ENCODE results near the gene PGA5. TPM values are rescaled to one million over a fixed set of nuclear protein-coding genes. Genes with fewer than 3 reads are reported as not detected.
"Not testable (repeated sequence)": the region's sequence is repeated elsewhere in the genome, so short reads cannot be mapped to it uniquely, and the experiment has no call there.

The PGA5 gene
- total RNA-seq, 1 experiment from 2014 or later = not detected

DNA sequence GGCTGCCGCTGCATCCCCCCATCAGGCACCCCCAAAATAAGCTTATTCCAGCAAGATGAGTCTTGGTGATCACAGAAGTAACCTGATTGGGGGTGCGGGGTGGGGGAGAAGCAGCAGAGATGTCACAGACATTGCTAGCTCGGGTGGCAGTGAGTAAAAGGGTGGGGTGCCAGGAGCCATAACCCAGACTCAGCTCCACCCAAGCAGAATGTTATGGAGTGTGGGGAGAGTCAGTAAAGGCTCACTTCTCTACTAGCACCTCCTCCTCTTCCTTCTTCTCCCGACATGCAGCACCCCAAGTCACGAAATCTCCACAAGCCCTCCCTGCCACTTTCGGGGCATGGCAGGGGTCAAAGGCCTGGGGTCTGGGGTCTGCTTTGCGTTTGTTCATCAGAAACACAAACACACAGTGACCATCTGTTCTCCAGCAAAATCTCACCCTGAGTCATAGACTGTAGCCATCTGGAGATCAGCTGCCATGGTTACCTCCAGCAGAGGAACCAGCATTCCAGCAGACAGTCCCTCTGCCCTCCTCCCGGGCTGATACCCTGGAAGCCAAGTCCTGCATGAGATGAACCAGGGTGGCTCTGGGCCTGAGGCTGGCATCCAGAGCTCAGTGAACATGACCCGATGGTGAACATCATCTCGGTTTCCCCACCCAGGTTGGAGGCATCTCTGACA is 4.4 kb downstream of the PGA5 start:
- H3K27me3 Mint-ChIP-seq (ENCODE audit: insufficient read depth, unreplicated experiment) = peaks cover 26% of the 10 kb centered on the region
- H3K4me3 Mint-ChIP-seq (ENCODE audit: unreplicated experiment); intact Hi-C loops (cut with micrococcal nuclease); POLR2A ChIA-PET; DNase-seq (ENCODE audit: unreplicated experiment); CTCF ChIA-PET; H3K36me3 Mint-ChIP-seq (ENCODE audit: insufficient read depth, unreplicated experiment); H3K4me1 Mint-ChIP-seq (ENCODE audit: insufficient read depth, unreplicated experiment); BruUV-seq (replicated peaks); H3K9me3 Mint-ChIP-seq (ENCODE audit: unreplicated experiment); H3K27ac Mint-ChIP-seq (ENCODE audit: low read depth, unreplicated experiment): not testable (repeated sequence)

DNA sequence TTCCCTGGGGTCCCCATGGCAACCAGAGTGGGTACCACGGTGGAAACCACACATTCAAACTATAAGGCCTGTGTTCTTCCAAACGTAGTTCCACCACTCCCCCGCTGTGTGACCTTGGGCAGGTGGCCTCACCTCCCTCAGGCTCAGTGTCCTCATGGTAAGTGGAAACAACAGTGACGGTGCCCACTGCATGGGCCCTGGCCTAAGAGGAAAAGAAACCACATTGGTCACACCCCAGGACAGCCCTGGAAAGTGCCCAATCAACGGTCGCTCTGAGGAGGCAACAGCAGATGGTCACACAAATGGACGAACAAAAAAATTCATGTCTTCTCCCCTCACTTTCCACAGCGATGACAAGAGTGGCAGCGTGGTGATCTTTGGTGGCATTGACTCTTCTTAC is 7.1 kb downstream of the PGA5 start:
- H3K9me3 Mint-ChIP-seq (ENCODE audit: unreplicated experiment); H3K27ac Mint-ChIP-seq (ENCODE audit: low read depth, unreplicated experiment); H3K36me3 Mint-ChIP-seq (ENCODE audit: insufficient read depth, unreplicated experiment); DNase-seq (ENCODE audit: unreplicated experiment); H3K4me1 Mint-ChIP-seq (ENCODE audit: insufficient read depth, unreplicated experiment); CTCF ChIA-PET; BruUV-seq (replicated peaks); intact Hi-C loops (cut with micrococcal nuclease); POLR2A ChIA-PET; H3K4me3 Mint-ChIP-seq (ENCODE audit: unreplicated experiment): not testable (repeated sequence)
- H3K27me3 Mint-ChIP-seq (ENCODE audit: insufficient read depth, unreplicated experiment) = peaks cover 41% of the 10 kb centered on the region

DNA sequence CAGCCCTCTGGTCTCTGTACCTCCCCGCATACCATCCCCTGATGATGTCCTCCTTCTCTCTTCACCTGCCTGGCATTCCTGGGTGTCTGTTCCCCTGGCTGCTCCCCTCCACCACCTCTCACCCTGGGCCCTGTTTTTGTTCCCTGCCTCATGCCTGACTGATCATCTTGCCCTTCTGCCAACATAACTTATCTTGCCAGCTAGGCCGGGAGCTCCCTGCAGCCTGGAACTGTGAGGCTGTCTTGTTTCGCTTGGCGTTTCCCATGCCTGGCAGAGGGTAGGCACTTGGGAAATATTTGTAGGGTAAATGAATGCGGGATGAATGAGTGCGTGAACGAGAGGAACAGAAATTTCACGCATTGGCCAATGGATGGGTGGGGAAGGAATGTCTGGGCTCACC is 8.2 kb downstream of the PGA5 start:
- intact Hi-C loops (cut with micrococcal nuclease); H3K27ac Mint-ChIP-seq (ENCODE audit: low read depth, unreplicated experiment); CTCF ChIA-PET; H3K36me3 Mint-ChIP-seq (ENCODE audit: insufficient read depth, unreplicated experiment); POLR2A ChIA-PET; H3K9me3 Mint-ChIP-seq (ENCODE audit: unreplicated experiment); H3K4me1 Mint-ChIP-seq (ENCODE audit: insufficient read depth, unreplicated experiment); H3K4me3 Mint-ChIP-seq (ENCODE audit: unreplicated experiment); DNase-seq (ENCODE audit: unreplicated experiment); BruUV-seq (replicated peaks): not testable (repeated sequence)
- H3K27me3 Mint-ChIP-seq (ENCODE audit: insufficient read depth, unreplicated experiment) = peaks cover 50% of the 10 kb centered on the region

DNA sequence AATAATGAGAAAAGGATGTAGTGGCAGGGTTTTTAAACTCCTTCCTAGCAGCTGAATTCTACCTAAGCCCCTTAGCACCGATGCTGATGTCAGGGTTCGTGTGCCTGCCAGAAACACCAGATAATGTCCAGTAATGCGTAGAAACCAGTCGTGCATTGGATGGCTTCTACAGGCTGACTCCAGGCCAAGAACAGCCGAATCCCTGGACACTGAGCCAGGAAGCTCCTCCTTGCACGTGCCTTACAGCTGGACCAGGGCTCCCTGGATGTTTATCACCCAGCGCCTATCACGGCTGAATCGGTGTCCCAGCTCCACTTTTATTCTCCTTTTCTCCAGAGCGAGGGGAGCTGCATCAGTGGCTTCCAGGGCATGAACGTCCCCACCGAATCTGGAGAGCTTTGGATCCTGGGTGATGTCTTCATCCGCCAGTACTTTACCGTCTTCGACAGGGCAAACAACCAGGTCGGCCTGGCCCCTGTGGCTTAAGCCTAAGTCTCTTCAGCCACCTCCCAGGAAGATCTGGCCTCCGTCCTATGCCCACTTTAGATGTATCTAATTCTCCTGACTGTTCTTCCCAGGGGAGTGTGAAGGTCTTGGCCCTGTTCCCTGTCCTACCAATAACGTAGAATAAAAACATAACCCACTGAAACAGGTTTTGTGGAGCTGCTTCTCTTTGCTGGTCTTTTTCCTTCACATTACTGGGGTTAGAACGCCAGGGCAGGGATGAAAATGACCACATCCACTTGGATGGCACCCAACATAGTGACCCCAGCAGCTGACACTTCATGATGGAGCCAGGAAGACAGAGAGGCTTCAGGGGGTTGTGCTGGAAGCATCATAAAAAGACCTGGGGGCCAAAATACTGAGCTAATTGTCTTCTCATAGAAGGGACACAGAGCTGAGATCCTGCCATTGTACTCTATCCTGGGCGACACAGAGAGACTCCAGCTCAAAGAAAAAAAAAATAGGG is 10.1 kb downstream of the PGA5 start:
- BruUV-seq (replicated peaks); H3K4me1 Mint-ChIP-seq (ENCODE audit: insufficient read depth, unreplicated experiment); POLR2A ChIA-PET; H3K36me3 Mint-ChIP-seq (ENCODE audit: insufficient read depth, unreplicated experiment); DNase-seq (ENCODE audit: unreplicated experiment); H3K4me3 Mint-ChIP-seq (ENCODE audit: unreplicated experiment); H3K27ac Mint-ChIP-seq (ENCODE audit: low read depth, unreplicated experiment); H3K9me3 Mint-ChIP-seq (ENCODE audit: unreplicated experiment): not testable (repeated sequence)
- intact Hi-C loops (cut with micrococcal nuclease) = loop anchor here (10.0 kb wide), 1 partner anchor 84 kb away; the partner anchor contains the start of genes DDB1 and TKFC
- CTCF ChIA-PET = interaction anchor here (0.6 to 7.3 kb wide), 7 partner anchors 115 to 1984 kb away, joined by 3 to 55 read pairs (median 3); no protein-coding TSS in a partner anchor
- peaks cover 50% of the 10 kb centered on the region for H3K27me3 Mint-ChIP-seq (ENCODE audit: insufficient read depth, unreplicated experiment)

DNA sequence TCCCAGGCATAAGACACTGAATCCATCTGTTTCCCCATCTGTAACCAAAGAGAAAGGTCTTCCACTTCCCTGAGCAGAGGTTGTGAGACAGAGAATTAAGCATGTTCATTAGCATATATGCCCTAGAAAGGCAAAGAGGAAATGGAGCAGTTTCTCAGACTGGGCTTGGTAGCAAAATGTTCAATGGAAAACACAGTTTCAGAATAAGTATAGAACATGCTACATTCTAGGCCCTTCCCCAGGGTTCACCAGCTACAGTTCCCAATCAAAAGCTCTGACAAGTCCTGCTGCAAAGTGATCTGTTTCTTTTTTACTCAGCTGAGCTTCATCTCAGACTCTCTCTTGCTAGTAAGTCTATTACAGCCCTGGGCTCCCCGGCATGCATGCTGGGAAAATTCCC is 11.4 kb downstream of the PGA5 start:
- POLR2A ChIA-PET = not testable (repeated sequence)

DNA sequence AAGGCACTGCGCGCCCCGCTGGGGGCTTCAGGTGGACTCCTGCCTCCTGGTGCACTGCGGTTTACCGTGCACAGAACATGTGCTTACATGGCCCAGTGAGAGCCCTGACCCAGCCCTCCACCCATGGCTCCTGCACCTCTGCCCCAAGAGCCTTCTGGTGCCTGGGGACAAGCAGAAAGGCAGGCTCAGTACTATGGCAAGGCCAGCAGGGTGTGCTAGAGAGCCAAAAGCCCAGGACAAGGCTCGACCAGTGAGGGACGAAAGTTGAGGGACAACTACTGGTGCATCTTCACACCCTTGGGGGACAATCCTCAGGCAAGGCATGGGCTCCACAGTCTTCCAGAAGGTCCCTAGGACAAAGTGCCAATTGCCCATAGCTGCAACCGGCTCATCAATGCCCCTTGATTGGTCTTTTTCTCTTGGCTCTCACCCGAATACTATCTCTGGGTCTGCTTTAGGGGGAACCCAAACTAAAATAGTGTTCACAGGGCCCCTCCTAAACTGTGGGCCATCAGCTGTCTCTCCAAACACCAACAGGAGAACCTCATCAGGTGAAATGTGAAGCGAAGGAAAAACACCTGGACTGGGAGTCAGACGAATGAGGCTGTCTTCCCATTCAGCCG is 13.5 kb downstream of the PGA5 start:
- intact Hi-C loops (cut with micrococcal nuclease) = loop anchor here (1.0 to 10.0 kb wide), 4 partner anchors 26 to 131 kb away; partner anchors contain the start of genes DDB1 and TKFC
- ChIA-PET POLR2A (interaction anchor here (0.7 to 2.0 kb wide), 5 partner anchors 17 to 138 kb away, joined by 3 to 5 read pairs (median 4); partner anchors contain the start of gene TMEM216), CTCF (interaction anchor here (0.6 to 7.3 kb wide), 35 partner anchors 8 to 418 kb away, joined by 3 to 55 read pairs (median 4); partner anchors contain the start of gene VWCE)
- TF ChIP-seq, protein P1, sequence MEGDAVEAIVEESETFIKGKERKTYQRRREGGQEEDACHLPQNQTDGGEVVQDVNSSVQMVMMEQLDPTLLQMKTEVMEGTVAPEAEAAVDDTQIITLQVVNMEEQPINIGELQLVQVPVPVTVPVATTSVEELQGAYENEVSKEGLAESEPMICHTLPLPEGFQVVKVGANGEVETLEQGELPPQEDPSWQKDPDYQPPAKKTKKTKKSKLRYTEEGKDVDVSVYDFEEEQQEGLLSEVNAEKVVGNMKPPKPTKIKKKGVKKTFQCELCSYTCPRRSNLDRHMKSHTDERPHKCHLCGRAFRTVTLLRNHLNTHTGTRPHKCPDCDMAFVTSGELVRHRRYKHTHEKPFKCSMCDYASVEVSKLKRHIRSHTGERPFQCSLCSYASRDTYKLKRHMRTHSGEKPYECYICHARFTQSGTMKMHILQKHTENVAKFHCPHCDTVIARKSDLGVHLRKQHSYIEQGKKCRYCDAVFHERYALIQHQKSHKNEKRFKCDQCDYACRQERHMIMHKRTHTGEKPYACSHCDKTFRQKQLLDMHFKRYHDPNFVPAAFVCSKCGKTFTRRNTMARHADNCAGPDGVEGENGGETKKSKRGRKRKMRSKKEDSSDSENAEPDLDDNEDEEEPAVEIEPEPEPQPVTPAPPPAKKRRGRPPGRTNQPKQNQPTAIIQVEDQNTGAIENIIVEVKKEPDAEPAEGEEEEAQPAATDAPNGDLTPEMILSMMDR (IDR thresholded peaks at IDR 0.05; ENCODE audit: unreplicated experiment) = peak; percentile 89
- H3K4me3 Mint-ChIP-seq (ENCODE audit: unreplicated experiment) = no peak overlapping the region
- peaks cover 34% of the 10 kb centered on the region for H3K27me3 Mint-ChIP-seq (ENCODE audit: insufficient read depth, unreplicated experiment)
- DNase-seq (ENCODE audit: unreplicated experiment) = peak; percentile 71
- BruUV-seq (replicated peaks) = no TSS peak
- no peak overlapping the region for H3K27ac Mint-ChIP-seq (ENCODE audit: low read depth, unreplicated experiment)
- no peaks in the 10 kb centered on the region for H3K4me1 Mint-ChIP-seq (ENCODE audit: insufficient read depth, unreplicated experiment)
- H3K9me3 Mint-ChIP-seq (ENCODE audit: unreplicated experiment) = no peaks in the 10 kb centered on the region
- H3K36me3 Mint-ChIP-seq (ENCODE audit: insufficient read depth, unreplicated experiment) = no peaks in the 10 kb centered on the region

More for the DNA sequence above, 11.4 kb downstream of the PGA5 start:
- H3K9me3 Mint-ChIP-seq (ENCODE audit: unreplicated experiment); H3K4me3 Mint-ChIP-seq (ENCODE audit: unreplicated experiment); DNase-seq (ENCODE audit: unreplicated experiment); BruUV-seq (replicated peaks); H3K36me3 Mint-ChIP-seq (ENCODE audit: insufficient read depth, unreplicated experiment); H3K27ac Mint-ChIP-seq (ENCODE audit: low read depth, unreplicated experiment); H3K4me1 Mint-ChIP-seq (ENCODE audit: insufficient read depth, unreplicated experiment): not testable (repeated sequence)
- H3K27me3 Mint-ChIP-seq (ENCODE audit: insufficient read depth, unreplicated experiment) = peaks cover 45% of the 10 kb centered on the region
- CTCF ChIA-PET = interaction anchor here (1.1 to 7.3 kb wide), 2 partner anchors 16 to 133 kb away, joined by 3 to 55 read pairs; no protein-coding TSS in a partner anchor
- intact Hi-C loops (cut with micrococcal nuclease) = loop anchor here (10.0 kb wide), 1 partner anchor 82 kb away; the partner anchor contains the start of genes DDB1 and TKFC

All from MCF 10A (cell line).